ENCODE results near the gene BCL2L13. TPM values are rescaled to one million over a fixed set of nuclear protein-coding genes. Genes with fewer than 3 reads are reported as not detected.

BCL2L13 gene
- total RNA-seq, 1 experiment from 2014 or later: 38.1 TPM

- CTCF ChIA-PET: interaction anchor here (0.8 to 8.2 kb wide), 3 partner anchors 13 to 25 kb away, joined by 3 to 92 read pairs (median 6); no protein-coding TSS in a partner anchor
- POLR2A ChIA-PET: no interaction called here
- no peak overlapping the region for H3K4me3 Mint-ChIP-seq
- ATAC-seq (no peak), DNase-seq (ENCODE audit: low spot score) (no peak)
- H3K9me3 Mint-ChIP-seq: no peaks in the 10 kb centered on the region
- no peaks in the 10 kb centered on the region; the same call in 1 of the 2 replicates for H3K27me3 Mint-ChIP-seq (ENCODE audit: low read depth)
- no peaks in the 10 kb centered on the region for H3K36me3 Mint-ChIP-seq
- H3K4me1 Mint-ChIP-seq: peaks cover 6% of the 10 kb centered on the region
- TF ChIP-seq NFYB (CRISPR knock-in tag; conservative IDR thresholded peaks at IDR 0.05; ENCODE audit: low read depth) (no peak), FOXK1 (CRISPR knock-in tag; IDR thresholded peaks at IDR 0.05) (no peak), EMX1 (CRISPR knock-in tag; IDR thresholded peaks at IDR 0.05) (no peak), USF2 (CRISPR knock-in tag; IDR thresholded peaks at IDR 0.05) (no peak), MYBL2 (CRISPR knock-in tag; IDR thresholded peaks at IDR 0.05) (no peak), ZNF121 (CRISPR knock-in tag; IDR thresholded peaks at IDR 0.05) (peak; percentile 78; the same call in 1 of the 2 replicates)
- TF ChIP-seq, protein P1, sequence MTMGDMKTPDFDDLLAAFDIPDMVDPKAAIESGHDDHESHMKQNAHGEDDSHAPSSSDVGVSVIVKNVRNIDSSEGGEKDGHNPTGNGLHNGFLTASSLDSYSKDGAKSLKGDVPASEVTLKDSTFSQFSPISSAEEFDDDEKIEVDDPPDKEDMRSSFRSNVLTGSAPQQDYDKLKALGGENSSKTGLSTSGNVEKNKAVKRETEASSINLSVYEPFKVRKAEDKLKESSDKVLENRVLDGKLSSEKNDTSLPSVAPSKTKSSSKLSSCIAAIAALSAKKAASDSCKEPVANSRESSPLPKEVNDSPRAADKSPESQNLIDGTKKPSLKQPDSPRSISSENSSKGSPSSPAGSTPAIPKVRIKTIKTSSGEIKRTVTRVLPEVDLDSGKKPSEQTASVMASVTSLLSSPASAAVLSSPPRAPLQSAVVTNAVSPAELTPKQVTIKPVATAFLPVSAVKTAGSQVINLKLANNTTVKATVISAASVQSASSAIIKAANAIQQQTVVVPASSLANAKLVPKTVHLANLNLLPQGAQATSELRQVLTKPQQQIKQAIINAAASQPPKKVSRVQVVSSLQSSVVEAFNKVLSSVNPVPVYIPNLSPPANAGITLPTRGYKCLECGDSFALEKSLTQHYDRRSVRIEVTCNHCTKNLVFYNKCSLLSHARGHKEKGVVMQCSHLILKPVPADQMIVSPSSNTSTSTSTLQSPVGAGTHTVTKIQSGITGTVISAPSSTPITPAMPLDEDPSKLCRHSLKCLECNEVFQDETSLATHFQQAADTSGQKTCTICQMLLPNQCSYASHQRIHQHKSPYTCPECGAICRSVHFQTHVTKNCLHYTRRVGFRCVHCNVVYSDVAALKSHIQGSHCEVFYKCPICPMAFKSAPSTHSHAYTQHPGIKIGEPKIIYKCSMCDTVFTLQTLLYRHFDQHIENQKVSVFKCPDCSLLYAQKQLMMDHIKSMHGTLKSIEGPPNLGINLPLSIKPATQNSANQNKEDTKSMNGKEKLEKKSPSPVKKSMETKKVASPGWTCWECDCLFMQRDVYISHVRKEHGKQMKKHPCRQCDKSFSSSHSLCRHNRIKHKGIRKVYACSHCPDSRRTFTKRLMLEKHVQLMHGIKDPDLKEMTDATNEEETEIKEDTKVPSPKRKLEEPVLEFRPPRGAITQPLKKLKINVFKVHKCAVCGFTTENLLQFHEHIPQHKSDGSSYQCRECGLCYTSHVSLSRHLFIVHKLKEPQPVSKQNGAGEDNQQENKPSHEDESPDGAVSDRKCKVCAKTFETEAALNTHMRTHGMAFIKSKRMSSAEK (CRISPR knock-in tag; IDR thresholded peaks at IDR 0.05; ENCODE audit: borderline replicate concordance): no peak
- peak overlapping the region; percentile 8; the same call in 1 of the 2 replicates for H3K27ac Mint-ChIP-seq
Measured at GRCh38 chr22:17767233-17768065, 128.9 kb downstream of the BCL2L13 start.

GRCh38 chr22:17769013-17769715 lies 130.6 kb downstream of the BCL2L13 start:
- POLR2A ChIA-PET: no interaction called here
- no peak for ATAC-seq
- H3K27me3 Mint-ChIP-seq (ENCODE audit: low read depth): no peaks in the 10 kb centered on the region
- H3K27ac Mint-ChIP-seq: no peak overlapping the region
- CTCF ChIA-PET: interaction anchor here (0.8 to 8.2 kb wide), 3 partner anchors 15 to 318 kb away, joined by 3 to 92 read pairs (median 5); no protein-coding TSS in a partner anchor
- H3K4me3 Mint-ChIP-seq: no peak overlapping the region
- no peaks in the 10 kb centered on the region for H3K9me3 Mint-ChIP-seq
- H3K4me1 Mint-ChIP-seq: peaks cover 18% of the 10 kb centered on the region
- no peak for DNase-seq (ENCODE audit: low spot score)
- H3K36me3 Mint-ChIP-seq: no peaks in the 10 kb centered on the region
- TF ChIP-seq CREB1 (CRISPR knock-in tag; IDR thresholded peaks at IDR 0.05): no peak
- TF ChIP-seq GRHL2 (CRISPR knock-in tag; IDR thresholded peaks at IDR 0.05; ENCODE audit: insufficient replicate concordance, severe bottlenecking): no peak
- TF ChIP-seq, protein P1 (CRISPR knock-in tag; IDR thresholded peaks at IDR 0.05; ENCODE audit: borderline replicate concordance): no peak
- no peak for TF ChIP-seq ZBTB21 (CRISPR knock-in tag; IDR thresholded peaks at IDR 0.05; ENCODE audit: borderline replicate concordance)
- no peak for TF ChIP-seq ZNF512 (CRISPR knock-in tag; IDR thresholded peaks at IDR 0.05; ENCODE audit: borderline replicate concordance)
- TF ChIP-seq USF1 (CRISPR knock-in tag; IDR thresholded peaks at IDR 0.05): no peak
- TF ChIP-seq MLX (CRISPR knock-in tag; IDR thresholded peaks at IDR 0.05): no peak
- no peak for TF ChIP-seq NR2C2 (CRISPR knock-in tag; IDR thresholded peaks at IDR 0.05)
- TF ChIP-seq JAZF1 (CRISPR knock-in tag; IDR thresholded peaks at IDR 0.05): no peak
- TF ChIP-seq IRF1 (CRISPR knock-in tag; IDR thresholded peaks at IDR 0.05): no peak
- no peak for TF ChIP-seq SOX15 (CRISPR knock-in tag; IDR thresholded peaks at IDR 0.05)
- no peak for TF ChIP-seq EMX1 (CRISPR knock-in tag; IDR thresholded peaks at IDR 0.05)
